H9 (cell line): ENCODE measurements around the gene PPP3CA. TPM values are rescaled to one million over a fixed set of nuclear protein-coding genes. Genes with fewer than 3 reads are reported as not detected.

Experiments
- DNase-seq: peaks from one replicate; pipeline ENCODE4 v3.0.0-alpha.2; 2017
- H2AFZ ChIP-seq: one replicate; pipeline ENCODE4 v1.6.1; 2013; ENCODE audit warnings: mild to moderate bottlenecking, low read length, control low read depth, moderate library complexity
- H2AK5ac ChIP-seq: 2 replicates; pipeline ENCODE4 v1.6.1; 2013; ENCODE audit warnings: low read length, control low read depth, mixed read lengths; ENCODE audit not compliant: insufficient read length
- H2BK120ac ChIP-seq: one replicate; pipeline ENCODE4 v1.6.1; 2013; ENCODE audit warnings: low read depth, mild to moderate bottlenecking, low read length, control low read depth, inconsistent platforms; ENCODE audit not compliant: poor library complexity, severe bottlenecking
- H2BK12ac ChIP-seq: 2 replicates; pipeline ENCODE4 v1.6.1; 2013; ENCODE audit warnings: low read length, control low read depth, mixed read lengths, low read depth; ENCODE audit not compliant: insufficient read length
- H2BK15ac ChIP-seq: 2 replicates; pipeline ENCODE4 v1.6.1; 2013; ENCODE audit warnings: low read depth, low read length, control low read depth
- H2BK20ac ChIP-seq: one replicate; pipeline ENCODE4 v1.6.1; 2013; ENCODE audit warnings: low read depth, mild to moderate bottlenecking, low read length, control low read depth, inconsistent platforms; ENCODE audit not compliant: poor library complexity, severe bottlenecking
- H2BK5ac ChIP-seq: 2 replicates; pipeline ENCODE4 v1.6.1; 2013; ENCODE audit warnings: low read length, control low read depth, mixed read lengths; ENCODE audit not compliant: insufficient read length
- H3K14ac ChIP-seq: 2 replicates; pipeline ENCODE4 v1.6.1; 2013; ENCODE audit warnings: low read length, control low read depth; ENCODE audit not compliant: insufficient read depth
- H3K18ac ChIP-seq: 2 replicates; pipeline ENCODE4 v1.6.1; 2013; ENCODE audit warnings: low read depth, mild to moderate bottlenecking, mixed read lengths, low read length, control low read depth; ENCODE audit not compliant: insufficient read length
- H3K23ac ChIP-seq: 2 replicates; pipeline ENCODE4 v1.6.1; 2013; ENCODE audit warnings: low read length, control low read depth, mixed read lengths, low read depth; ENCODE audit not compliant: insufficient read length
- H3K23me2 ChIP-seq: 2 replicates; pipeline ENCODE4 v1.6.1; 2013; ENCODE audit warnings: low read depth, mild to moderate bottlenecking, mixed read lengths, low read length, control low read depth; ENCODE audit not compliant: insufficient read length, poor library complexity, severe bottlenecking
- H3K27ac ChIP-seq: 2 replicates; pipeline ENCODE4 v1.5.1; 2013; ENCODE audit warnings: low read length, control low read depth, mixed read lengths, low read depth; ENCODE audit not compliant: insufficient read length
- H3K27me3 ChIP-seq: 2 replicates; pipeline ENCODE4 v1.6.1; 2013; ENCODE audit warnings: low read length, control low read depth, inconsistent platforms; ENCODE audit not compliant: insufficient read depth
- H3K4ac ChIP-seq: 2 replicates; pipeline ENCODE4 v1.6.1; 2013; ENCODE audit warnings: low read depth, mild to moderate bottlenecking, control low read depth, inconsistent platforms, low read length, moderate library complexity
- H3K4me1 ChIP-seq: 2 replicates; pipeline ENCODE4 v1.6.1; 2013; ENCODE audit warnings: low read length, control low read depth, inconsistent platforms; ENCODE audit not compliant: insufficient read depth
- H3K4me2 ChIP-seq: 2 replicates; pipeline ENCODE4 v1.6.1; 2013; ENCODE audit warnings: low read length, control low read depth, mixed read lengths; ENCODE audit not compliant: insufficient read length, insufficient read depth
- H3K56ac ChIP-seq: 2 replicates; pipeline ENCODE4 v1.6.1; 2013; ENCODE audit warnings: low read depth, mild to moderate bottlenecking, mixed read lengths, low read length, control low read depth; ENCODE audit not compliant: insufficient read length
- H3K79me1 ChIP-seq: 2 replicates; pipeline ENCODE4 v1.6.1; 2013; ENCODE audit warnings: low read depth, mild to moderate bottlenecking, moderate library complexity, low read length, control low read depth, inconsistent platforms; ENCODE audit not compliant: insufficient read depth, poor library complexity, severe bottlenecking
- H3K79me2 ChIP-seq: 2 replicates; pipeline ENCODE4 v1.6.1; 2013; ENCODE audit warnings: low read length, control low read depth, inconsistent platforms; ENCODE audit not compliant: insufficient read depth
- H3K9ac ChIP-seq: 2 replicates; pipeline ENCODE4 v1.6.1; 2013; ENCODE audit warnings: low read length, control low read depth, mixed read lengths; ENCODE audit not compliant: insufficient read length; ENCODE audit errors: extremely low read depth
- H3K9me3 ChIP-seq: one replicate; pipeline ENCODE4 v1.6.1; 2013; ENCODE audit warnings: low read depth, low read length, inconsistent platforms; ENCODE audit not compliant: control insufficient read depth
- H3T11ph ChIP-seq: one replicate; pipeline ENCODE4 v1.6.1; 2013; ENCODE audit warnings: mild to moderate bottlenecking, low read length, control low read depth, inconsistent platforms
- H4K20me1 ChIP-seq: one replicate; pipeline ENCODE4 v1.6.1; 2013; ENCODE audit not compliant: control insufficient read depth, insufficient read length, insufficient read depth
- H4K5ac ChIP-seq: 2 replicates; pipeline ENCODE4 v1.6.1; 2013; ENCODE audit warnings: low read depth, mild to moderate bottlenecking, mixed read lengths, low read length, control low read depth; ENCODE audit not compliant: insufficient read length
- H4K8ac ChIP-seq: replicated peaks from 2 replicates; pipeline ENCODE4 v1.6.1; 2013; ENCODE audit warnings: low read length, control low read depth, mixed read lengths, low read depth; ENCODE audit not compliant: insufficient read length
- H4K91ac ChIP-seq: 2 replicates; pipeline ENCODE4 v1.6.1; 2013; ENCODE audit warnings: low read depth, mild to moderate bottlenecking, moderate library complexity, mixed read lengths, low read length, control low read depth; ENCODE audit not compliant: insufficient read length
- H3K27ac Mint-ChIP-seq, 3 experiments: 2 replicates in 2 of 3; 3 replicates in 1 of 3; pipeline ENCODE4 v1.8.0; 2020 to 2021; ENCODE audit warnings: mixed read lengths in 3 of 3, mild to moderate bottlenecking in 1 of 3, moderate library complexity in 1 of 3
- H3K27me3 Mint-ChIP-seq: 2 replicates; pipeline ENCODE4 v1.8.0; 2021; ENCODE audit warnings: low read depth, mild to moderate bottlenecking, moderate library complexity, mixed read lengths
- H3K36me3 Mint-ChIP-seq, 3 experiments: 2 replicates in 2 of 3; 3 replicates in 1 of 3; pipeline ENCODE4 v1.8.0; 2020 to 2021; ENCODE audit warnings: low read depth in 3 of 3, mixed read lengths in 3 of 3; ENCODE audit not compliant: insufficient read depth in 1 of 3
- H3K4me1 Mint-ChIP-seq, 2 experiments: 2 replicates each; pipeline ENCODE4 v1.8.0; 2020; ENCODE audit warnings: mixed read lengths in 2 of 2
- H3K4me3 Mint-ChIP-seq, 2 experiments: 2 replicates in 1 of 2; 3 replicates in 1 of 2; pipeline ENCODE4 v1.8.0; 2020 to 2021; ENCODE audit warnings: mild to moderate bottlenecking in 2 of 2, mixed read lengths in 2 of 2, moderate library complexity in 1 of 2
- H3K9me3 Mint-ChIP-seq, 2 experiments: 2 replicates in 1 of 2; 3 replicates in 1 of 2; pipeline ENCODE4 v1.8.0; 2020; ENCODE audit warnings: mild to moderate bottlenecking in 2 of 2, mixed read lengths in 2 of 2, moderate library complexity in 1 of 2
- CTCF ChIP-seq: fragments of 200-600 bp; sonication (generic); conservative IDR thresholded peaks from 3 replicates; pipeline ENCODE4 v1.8.0; 2021; ENCODE audit warnings: antibody characterized with exemption, mild to moderate bottlenecking
- WGBS: extraction: QIAGEN DNeasy Blood & Tissue Kit; methylation state at CpG from one replicate; pipeline ENCODE4 v1.1.7; 2013; ENCODE audit warnings: missing lambda C conversion rate, low lambda C conversion rate, mixed read lengths; ENCODE audit not compliant: insufficient read length; ENCODE audit errors: extremely low coverage; 5-methylcytosine and 5-hydroxymethylcytosine counted together
- total RNA-seq: library from RNA; stranded (reverse); gene quantifications from 2 replicates; pipeline ENCODE4 v1.2.1, GENCODE V29; 2021

The PPP3CA gene
- total RNA-seq, 1 experiment from 2014 or later: 16.8 TPM

GRCh38 chr4:101076032-101076431 is 271.3 kb downstream of the PPP3CA start:
- Histone ChIP-seq H3K23ac (no peak overlapping the region), H3K4me1 (no peaks in the 10 kb centered on the region), H4K20me1 (no peaks in the 10 kb centered on the region), H2BK15ac (no peak overlapping the region), H3K23me2 (no peaks in the 10 kb centered on the region), H2AK5ac (no peak overlapping the region), H2BK120ac (no peak overlapping the region), H3K27ac (no peak overlapping the region), H4K5ac (no peak overlapping the region), H2BK20ac (no peak overlapping the region), H4K91ac (no peak overlapping the region), H3K14ac (no peak overlapping the region), H4K8ac (no peak overlapping the region), H3K4me2 (no peak overlapping the region), H3K79me1 (no peaks in the 10 kb centered on the region), H3K18ac (no peak overlapping the region), H2BK5ac (no peak overlapping the region), H3T11ph (no peak overlapping the region), H3K56ac (no peak overlapping the region), H2AFZ (no peak overlapping the region), H2BK12ac (no peak overlapping the region), H3K4ac (no peak overlapping the region), H3K9me3 (no peaks in the 10 kb centered on the region), H3K27me3 (no peaks in the 10 kb centered on the region), H3K9ac (no peak overlapping the region), H3K79me2 (no peaks in the 10 kb centered on the region)
- WGBS: no CpG with 5 or more reads among the region's 1 CpG
- Mint-ChIP-seq H3K27me3 (no peaks in the 10 kb centered on the region), H3K9me3 (no peaks in the 10 kb centered on the region), H3K4me3 (no peak overlapping the region), H3K36me3 (peaks cover 0 to 4% (median 4%) of the 10 kb centered on the region in 3 experiments; a peak in 3 of 7 replicates), H3K27ac (no peak overlapping the region), H3K4me1 (peaks cover 11 to 15% of the 10 kb centered on the region in 2 experiments)
- no peak for TF ChIP-seq CTCF
- no peak for DNase-seq
